SU-DHL-6 (cell line): ENCODE results near the gene GPATCH2.

Experiments used
- H2AFZ ChIP-seq: fragments of 200-600 bp; sonication (generic); 2 replicates; pipeline ENCODE4 v1.6.1; 2014; ENCODE audit warnings: low read depth, mild to moderate bottlenecking, moderate library complexity, mixed read lengths, antibody characterized with exemption, low read length; ENCODE audit not compliant: severe bottlenecking
- H3F3A ChIP-seq: fragments of 200-600 bp; shearing (Covaris generic); 2 replicates; pipeline ENCODE4 v1.6.0; 2016; ENCODE audit warnings: antibody characterized with exemption, mild to moderate bottlenecking; ENCODE audit not compliant: insufficient read depth
- H3K27ac ChIP-seq: fragments of 200-600 bp; sonication (generic); 2 replicates; pipeline ENCODE4 v1.5.1; 2016; ENCODE audit warnings: low read depth, mild to moderate bottlenecking, low read length, moderate library complexity, mixed read lengths
- H3K27me3 ChIP-seq: fragments of 200-600 bp; sonication (generic), shearing (Covaris generic); 2 replicates; pipeline ENCODE4 v1.6.0; 2014; ENCODE audit warnings: mild to moderate bottlenecking, low read length
- H3K36me3 ChIP-seq: fragments of 200-600 bp; sonication (generic); 2 replicates; pipeline ENCODE4 v1.6.1; 2014; ENCODE audit warnings: mild to moderate bottlenecking, low read length, mixed read lengths
- H3K4me2 ChIP-seq: fragments of 300-600, 200-600 bp; shearing (Covaris generic), sonication (generic); 2 replicates; pipeline ENCODE4 v1.6.0; 2014; ENCODE audit warnings: low read length, low read depth, mild to moderate bottlenecking; ENCODE audit not compliant: poor library complexity, severe bottlenecking
- H3K4me3 ChIP-seq: fragments of 200-600 bp; sonication (generic); 2 replicates; pipeline ENCODE4 v1.5.1; 2014; ENCODE audit warnings: antibody characterized with exemption, low read length, mild to moderate bottlenecking, mixed read lengths; ENCODE audit not compliant: insufficient read depth, poor library complexity, severe bottlenecking
- H3K79me2 ChIP-seq: fragments of 200-600 bp; sonication (generic); 2 replicates; pipeline ENCODE4 v1.6.1; 2014; ENCODE audit warnings: mild to moderate bottlenecking, low read length, moderate library complexity; ENCODE audit not compliant: insufficient read depth
- H3K9ac ChIP-seq: fragments of 200-600 bp; sonication (generic); 2 replicates; pipeline ENCODE4 v1.7.0; 2014; ENCODE audit warnings: mild to moderate bottlenecking, low read length
- H3K9me2 ChIP-seq: fragments of 200-600 bp; sonication (generic); replicated peaks from 2 replicates; pipeline ENCODE4 v1.6.1; 2014; ENCODE audit warnings: low read length; ENCODE audit not compliant: insufficient read depth
- H3K9me3 ChIP-seq: fragments of 200-600 bp; sonication (generic); 2 replicates; pipeline ENCODE4 v1.6.1; 2014; ENCODE audit warnings: low read length, mixed read lengths; ENCODE audit not compliant: insufficient read depth
- H4K20me1 ChIP-seq: fragments of 200-600 bp; sonication (generic); 2 replicates; pipeline ENCODE4 v1.6.1; 2014; ENCODE audit warnings: low read depth, mild to moderate bottlenecking, antibody characterized with exemption, low read length, moderate library complexity, mixed read lengths
- CTCF ChIP-seq: fragments of 200-600 bp; sonication (generic); IDR thresholded peaks from one replicate; pipeline ENCODE4 v1.5.1; 2017; ENCODE audit warnings: antibody characterized with exemption, mild to moderate bottlenecking, low read length, moderate library complexity; ENCODE audit not compliant: insufficient read depth, poor library complexity, severe bottlenecking
- EZH2phosphoT487 ChIP-seq: fragments of 200-600 bp; sonication (generic), shearing (Covaris generic); conservative IDR thresholded peaks from 2 replicates; pipeline ENCODE4 v1.6.1; 2018; ENCODE audit warnings: mild to moderate bottlenecking, antibody characterized with exemption, low read length, moderate library complexity, mixed read lengths

Gene GPATCH2

GRCh38 chr1:217432339-217432738 is 198.6 kb downstream of the GPATCH2 start:
- Histone ChIP-seq H3K4me3 (no peak overlapping the region), H3K9me3 (no peaks in the 10 kb centered on the region), H3K4me2 (no peak overlapping the region), H3K36me3 (no peaks in the 10 kb centered on the region), H3K27me3 (no peaks in the 10 kb centered on the region), H4K20me1 (no peaks in the 10 kb centered on the region), H3K79me2 (no peaks in the 10 kb centered on the region), H3F3A (no peaks in the 10 kb centered on the region), H3K9ac (no peak overlapping the region), H3K27ac (no peak overlapping the region), H3K9me2 (no peaks in the 10 kb centered on the region), H2AFZ (no peak overlapping the region)
- no peak for TF ChIP-seq CTCF
- TF ChIP-seq EZH2phosphoT487: no peak

- TF ChIP-seq EZH2phosphoT487: no peak
- Histone ChIP-seq H3K9me3 (no peaks in the 10 kb centered on the region), H4K20me1 (no peaks in the 10 kb centered on the region), H3K36me3 (no peaks in the 10 kb centered on the region), H3K9ac (no peak overlapping the region), H3K9me2 (no peaks in the 10 kb centered on the region), H2AFZ (no peak overlapping the region), H3K4me2 (no peak overlapping the region), H3K4me3 (no peak overlapping the region), H3K79me2 (no peaks in the 10 kb centered on the region), H3F3A (no peaks in the 10 kb centered on the region), H3K27ac (no peak overlapping the region), H3K27me3 (no peaks in the 10 kb centered on the region)
These were observed 199.5 kb downstream of the GPATCH2 start for GRCh38 chr1:217431395-217431794.

- no peak overlapping the region for H2AFZ ChIP-seq
- H3K9ac ChIP-seq: no peak overlapping the region
- no peaks in the 10 kb centered on the region for H3K9me3 ChIP-seq
- no peaks in the 10 kb centered on the region for H3K79me2 ChIP-seq
- H3K27me3 ChIP-seq: no peaks in the 10 kb centered on the region
- no peak overlapping the region for H3K4me2 ChIP-seq
- H3K9me2 ChIP-seq: no peaks in the 10 kb centered on the region
- H3K36me3 ChIP-seq: no peaks in the 10 kb centered on the region
- TF ChIP-seq EZH2phosphoT487: no peak
- H4K20me1 ChIP-seq: no peaks in the 10 kb centered on the region
- H3F3A ChIP-seq: no peaks in the 10 kb centered on the region
- no peak overlapping the region for H3K27ac ChIP-seq
- no peak overlapping the region for H3K4me3 ChIP-seq
These were observed 205.5 kb downstream of the GPATCH2 start for GRCh38 chr1:217425422-217425821.

- H3K79me2 ChIP-seq: no peaks in the 10 kb centered on the region
- no peaks in the 10 kb centered on the region for H3K36me3 ChIP-seq
- H2AFZ ChIP-seq: no peak overlapping the region
- no peak overlapping the region for H3K27ac ChIP-seq
- no peak overlapping the region for H3K9ac ChIP-seq
- H3K27me3 ChIP-seq: no peaks in the 10 kb centered on the region
- H3K4me2 ChIP-seq: no peak overlapping the region
- no peak overlapping the region for H3K4me3 ChIP-seq
- no peaks in the 10 kb centered on the region for H4K20me1 ChIP-seq
- H3K9me3 ChIP-seq: no peaks in the 10 kb centered on the region
- TF ChIP-seq EZH2phosphoT487: no peak
- no peak for TF ChIP-seq CTCF
- H3K9me2 ChIP-seq: no peaks in the 10 kb centered on the region
- H3F3A ChIP-seq: no peaks in the 10 kb centered on the region
These were observed 211.7 kb downstream of the GPATCH2 start for GRCh38 chr1:217419194-217419551.
